Esophagus muscularis mucosa (tissue), 4 donors: ENCODE measurements around the gene ATOX1.
"Not testable (repeated sequence)": the region's sequence is repeated elsewhere in the genome, so short reads cannot be mapped to it uniquely, and the experiment has no call there.

Source experiments
- CTCF ChIP-seq, 3 experiments: fragments of 200-600 bp in 2 of 3; fragments of 450-650 bp in 1 of 3; sonication (generic) in 2 of 3; IDR thresholded peaks; one replicate each; pipeline ENCODE4 v1.5.1; 2017 to 2019; ENCODE audit warnings: antibody characterized with exemption in 3 of 3, mild to moderate bottlenecking in 2 of 3, moderate library complexity in 1 of 3
- EP300 ChIP-seq: sonication (generic); formaldehyde crosslinking; IDR thresholded peaks from one replicate; pipeline ENCODE4 v1.6.1; 2017; ENCODE audit warnings: antibody characterized with exemption
- POLR2A ChIP-seq: fragments of 450-650 bp; IDR thresholded peaks from one replicate; pipeline ENCODE4 v1.6.1; 2017; ENCODE audit warnings: antibody characterized with exemption, moderate library complexity, mild to moderate bottlenecking, low read depth

- not testable (repeated sequence) for TF ChIP-seq POLR2A; EP300; CTCF (IDR thresholded peaks at IDR 0.05)
Measured at GRCh38 chr5:151729597-151729996, 28.8 kb downstream of the ATOX1 start.
